Sigmoid colon (tissue), 4 donors: ENCODE data around the gene BLMH.

Experiments
- CTCF ChIP-seq, 4 experiments: fragments of 450-650 bp in 3 of 4; fragments of 200-600 bp in 1 of 4; IDR thresholded peaks; one replicate each; pipeline ENCODE4 v1.5.1; 2016 to 2019; ENCODE audit warnings: antibody characterized with exemption in 4 of 4, mild to moderate bottlenecking in 3 of 4, moderate library complexity in 2 of 4
- EP300 ChIP-seq, 4 donors: sonication (generic); formaldehyde crosslinking; IDR thresholded peaks; one replicate each; pipeline ENCODE4 v1.6.1; 2017; ENCODE audit warnings: antibody characterized with exemption in 4 of 4
- POLR2A ChIP-seq, 2 donors: fragments of 450-650 bp; IDR thresholded peaks; one replicate each; pipeline ENCODE4 v1.6.1; 2016; ENCODE audit warnings: antibody characterized with exemption in 2 of 2, mild to moderate bottlenecking in 2 of 2, moderate library complexity in 2 of 2
- POLR2AphosphoS5 ChIP-seq, 4 donors: sonication (generic); formaldehyde crosslinking; IDR thresholded peaks; one replicate each; pipeline ENCODE4 v1.6.1; 2017; ENCODE audit warnings: antibody characterized with exemption in 4 of 4

GRCh38 chr17:30309591-30309990, 17.8 kb upstream of the BLMH start:
- no peak for TF ChIP-seq CTCF (IDR thresholded peaks at IDR 0.05)
- no peak for TF ChIP-seq POLR2AphosphoS5 (IDR thresholded peaks at IDR 0.05)
- no peak for TF ChIP-seq POLR2A (IDR thresholded peaks at IDR 0.05)
- TF ChIP-seq EP300 (IDR thresholded peaks at IDR 0.05): no peak
